HEK293 (cell line): ENCODE results near the gene EPAS1.

Experiments
- CTCF ChIA-PET: fragments of 350-600 bp; formaldehyde crosslinking; extraction: SDS; loops from one replicate; lab custom pipeline; 2021; ENCODE audit warnings: antibody characterized with exemption; lab: Yijun Ruan, JAX
- POLR2A ChIA-PET: fragments of 300-600 bp; formaldehyde crosslinking; extraction: SDS; loops from one replicate; lab custom pipeline; 2020; ENCODE audit warnings: antibody characterized with exemption, inconsistent platforms; lab: Yijun Ruan, JAX
- H3K27ac ChIP-seq: fragments of 200-500 bp; sonication (Bioruptor generic); 2 replicates; pipeline ENCODE4 v1.5.1; 2014; ENCODE audit warnings: low read depth, low read length, control low read depth, inconsistent platforms; ENCODE audit errors: extremely low read depth
- H3K36me3 ChIP-seq, 2 experiments: fragments of 200-500 bp in 1 of 2; sonication (Bioruptor generic) in 1 of 2; 1 replicate in 1 of 2; 2 replicates in 1 of 2; pipeline ENCODE4 v1.5.1; 2014 to 2017; ENCODE audit warnings: inconsistent platforms in 2 of 2, low read length in 2 of 2; ENCODE audit not compliant: control insufficient read depth in 2 of 2, insufficient read depth in 1 of 2
- H3K4me1 ChIP-seq: fragments of 200-500 bp; sonication (Bioruptor generic); 2 replicates; pipeline ENCODE4 v1.5.1; 2014; ENCODE audit warnings: mild to moderate bottlenecking, low read length, inconsistent platforms; ENCODE audit not compliant: control insufficient read depth, insufficient read depth
- H3K4me3 ChIP-seq: 2 replicates; pipeline ENCODE4 v1.5.1; 2011; ENCODE audit warnings: low read depth, mild to moderate bottlenecking, control low read depth, low read length, moderate library complexity
- H3K9me3 ChIP-seq: fragments of 200-500 bp; sonication (Bioruptor generic); 2 replicates; pipeline ENCODE4 v1.5.1; 2014; ENCODE audit warnings: low read depth, low read length, inconsistent platforms; ENCODE audit not compliant: control insufficient read depth, insufficient read depth
- BCL6B ChIP-seq: fragments of 450-650 bp; formaldehyde crosslinking; IDR thresholded peaks from 2 replicates; pipeline ENCODE4 v1.5.1; 2017; ENCODE audit warnings: missing biosample characterization, missing genetic modification characterization
- GFI1B ChIP-seq: fragments of 450-650 bp; formaldehyde crosslinking; IDR thresholded peaks from 2 replicates; pipeline ENCODE4 v1.5.1; 2016; ENCODE audit warnings: missing biosample characterization, missing genetic modification characterization
- HOXC10 ChIP-seq: sonication (generic); formaldehyde crosslinking; IDR thresholded peaks from 2 replicates; pipeline ENCODE4 v1.8.1; 2023; ENCODE audit warnings: mild to moderate bottlenecking, missing genetic modification reagents
- HOXD13 ChIP-seq: sonication (generic); formaldehyde crosslinking; IDR thresholded peaks from 2 replicates; pipeline ENCODE4 v1.8.0; 2022; ENCODE audit warnings: missing genetic modification reagents, borderline replicate concordance
- KLF17 ChIP-seq: fragments of 450-650 bp; formaldehyde crosslinking; IDR thresholded peaks from 2 replicates; pipeline ENCODE4 v1.5.1; 2016; ENCODE audit warnings: missing biosample characterization, missing genetic modification characterization
- KLF9 ChIP-seq: fragments of 450-650 bp; formaldehyde crosslinking; IDR thresholded peaks from 2 replicates; pipeline ENCODE4 v1.5.1; 2016; ENCODE audit warnings: missing biosample characterization, missing genetic modification characterization, low read depth
- MEIS1 ChIP-seq: sonication (generic); formaldehyde crosslinking; IDR thresholded peaks from 2 replicates; pipeline ENCODE4 v1.8.1; 2022; ENCODE audit warnings: missing genetic modification reagents, mild to moderate bottlenecking, borderline replicate concordance
- MYNN ChIP-seq: fragments of 450-650 bp; formaldehyde crosslinking; IDR thresholded peaks from 2 replicates; pipeline ENCODE4 v1.5.1; 2016; ENCODE audit warnings: missing biosample characterization, missing genetic modification characterization, borderline replicate concordance
- PATZ1 ChIP-seq: fragments of 450-650 bp; formaldehyde crosslinking; IDR thresholded peaks from 2 replicates; pipeline ENCODE4 v1.5.1; 2016; ENCODE audit warnings: missing biosample characterization, missing genetic modification characterization
- SALL2 ChIP-seq: fragments of 450-650 bp; formaldehyde crosslinking; IDR thresholded peaks from 2 replicates; pipeline ENCODE4 v1.5.0; 2017; ENCODE audit warnings: missing biosample characterization, mild to moderate bottlenecking, missing genetic modification characterization, borderline replicate concordance
- SP7 ChIP-seq: fragments of 450-650 bp; formaldehyde crosslinking; IDR thresholded peaks from 2 replicates; pipeline ENCODE4 v1.5.1; 2016; ENCODE audit warnings: missing biosample characterization, missing genetic modification characterization
- TCF7L2 ChIP-seq: IDR thresholded peaks from 2 replicates; pipeline ENCODE4 v1.6.1; 2011; ENCODE audit warnings: low read depth, mild to moderate bottlenecking, inconsistent platforms, low read length, moderate library complexity, borderline replicate concordance
- WT1 ChIP-seq: fragments of 450-650 bp; formaldehyde crosslinking; IDR thresholded peaks from 2 replicates; pipeline ENCODE4 v1.5.1; 2016; ENCODE audit warnings: missing biosample characterization, missing genetic modification characterization
- ZFHX2 ChIP-seq: fragments of 450-650 bp; formaldehyde crosslinking; conservative IDR thresholded peaks from 2 replicates; pipeline ENCODE4 v1.5.1; 2016; ENCODE audit warnings: missing biosample characterization, missing genetic modification characterization
- ZFP37 ChIP-seq: fragments of 450-650 bp; formaldehyde crosslinking; IDR thresholded peaks from 2 replicates; pipeline ENCODE4 v1.5.1; 2016; ENCODE audit warnings: missing biosample characterization, missing genetic modification characterization
- ZIC2 ChIP-seq: fragments of 450-650 bp; formaldehyde crosslinking; IDR thresholded peaks from 2 replicates; pipeline ENCODE4 v1.5.1; 2016; ENCODE audit warnings: missing biosample characterization, missing genetic modification characterization
- ZNF10 ChIP-seq: fragments of 450-650 bp; formaldehyde crosslinking; IDR thresholded peaks from 2 replicates; pipeline ENCODE4 v1.5.1; 2017; ENCODE audit warnings: missing biosample characterization, missing genetic modification characterization
- ZNF140 ChIP-seq: fragments of 450-650 bp; formaldehyde crosslinking; IDR thresholded peaks from 2 replicates; pipeline ENCODE4 v1.5.1; 2016; ENCODE audit warnings: missing biosample characterization, missing genetic modification characterization
- ZNF169 ChIP-seq: fragments of 450-650 bp; formaldehyde crosslinking; IDR thresholded peaks from 2 replicates; pipeline ENCODE4 v1.5.1; 2016; ENCODE audit warnings: missing biosample characterization, missing genetic modification characterization
- ZNF18 ChIP-seq: fragments of 450-650 bp; formaldehyde crosslinking; IDR thresholded peaks from 2 replicates; pipeline ENCODE4 v1.5.1; 2016; ENCODE audit warnings: missing biosample characterization, missing genetic modification characterization
- ZNF214 ChIP-seq: fragments of 450-650 bp; formaldehyde crosslinking; IDR thresholded peaks from 2 replicates; pipeline ENCODE4 v1.5.1; 2017; ENCODE audit warnings: missing biosample characterization, mild to moderate bottlenecking, missing genetic modification characterization, borderline replicate concordance
- ZNF354C ChIP-seq: fragments of 450-650 bp; formaldehyde crosslinking; IDR thresholded peaks from 2 replicates; pipeline ENCODE4 v1.5.1; 2016; ENCODE audit warnings: missing biosample characterization, missing genetic modification characterization, low read depth, borderline replicate concordance
- ZNF473 ChIP-seq: fragments of 450-650 bp; formaldehyde crosslinking; IDR thresholded peaks from 2 replicates; pipeline ENCODE4 v1.5.1; 2017; ENCODE audit warnings: missing biosample characterization, missing genetic modification characterization
- ZNF48 ChIP-seq: fragments of 450-650 bp; formaldehyde crosslinking; IDR thresholded peaks from 2 replicates; pipeline ENCODE4 v1.5.1; 2016; ENCODE audit warnings: missing biosample characterization, missing genetic modification characterization
- ZNF521 ChIP-seq: fragments of 450-650 bp; formaldehyde crosslinking; IDR thresholded peaks from 2 replicates; pipeline ENCODE4 v1.5.1; 2017; ENCODE audit warnings: missing biosample characterization, mild to moderate bottlenecking, missing genetic modification characterization
- ZNF585B ChIP-seq: fragments of 450-650 bp; formaldehyde crosslinking; IDR thresholded peaks from 2 replicates; pipeline ENCODE4 v1.5.1; 2016; ENCODE audit warnings: missing biosample characterization, missing genetic modification characterization
- ZNF623 ChIP-seq: fragments of 450-650 bp; formaldehyde crosslinking; IDR thresholded peaks from 2 replicates; pipeline ENCODE4 v1.5.1; 2016; ENCODE audit warnings: missing biosample characterization, missing genetic modification characterization
- ZNF791 ChIP-seq: fragments of 450-650 bp; formaldehyde crosslinking; IDR thresholded peaks from 2 replicates; pipeline ENCODE4 v1.5.1; 2016; ENCODE audit warnings: missing biosample characterization, missing genetic modification characterization
- ZSCAN16 ChIP-seq: fragments of 450-650 bp; formaldehyde crosslinking; IDR thresholded peaks from 2 replicates; pipeline ENCODE4 v1.5.1; 2016; ENCODE audit warnings: missing biosample characterization, missing genetic modification characterization
- ZSCAN30 ChIP-seq: fragments of 450-650 bp; IDR thresholded peaks from 2 replicates; pipeline ENCODE4 v1.5.1; 2018; ENCODE audit warnings: missing biosample characterization, mild to moderate bottlenecking, missing genetic modification characterization, moderate library complexity
- ZSCAN5A ChIP-seq: fragments of 450-650 bp; formaldehyde crosslinking; IDR thresholded peaks from 2 replicates; pipeline ENCODE4 v1.5.1; 2016; ENCODE audit warnings: missing biosample characterization, missing genetic modification characterization

The EPAS1 gene

GRCh38 chr2:46362667-46363012, 65.4 kb downstream of the EPAS1 start:
- CTCF ChIA-PET: interaction anchor here (1.2 to 2.0 kb wide), 4 partner anchors 272 to 369 kb away, joined by 5 to 9 read pairs (median 6); no protein-coding TSS in a partner anchor
- no peaks in the 10 kb centered on the region for H3K9me3 ChIP-seq
- no peak overlapping the region for H3K27ac ChIP-seq
- no peak for TF ChIP-seq ZNF623 (tag by site-specific recombination)
- TF ChIP-seq HOXC10 (CRISPR knock-in tag): no peak
- TF ChIP-seq HOXD13 (CRISPR knock-in tag): no peak
- no peak for TF ChIP-seq GFI1B (tag by site-specific recombination)
- no peak for TF ChIP-seq ZSCAN5A (tag by site-specific recombination)
- TF ChIP-seq KLF9 (tag by site-specific recombination): no peak
- no peak for TF ChIP-seq ZNF585B (tag by site-specific recombination)
- TF ChIP-seq BCL6B (tag by site-specific recombination): no peak
- TF ChIP-seq ZNF354C (tag by site-specific recombination): no peak
- no peak for TF ChIP-seq SP7 (tag by site-specific recombination)
- no peak for TF ChIP-seq ZNF521 (tag by site-specific recombination)
- no peak for TF ChIP-seq ZNF791 (tag by site-specific recombination)
- TF ChIP-seq WT1: no peak
- no peak for TF ChIP-seq TCF7L2
- no peak for TF ChIP-seq ZFHX2
- no peak for TF ChIP-seq ZSCAN16 (tag by site-specific recombination)
- TF ChIP-seq ZNF18: no peak
- no peak for TF ChIP-seq ZNF169 (tag by site-specific recombination)
- no peak for TF ChIP-seq MEIS1
- H3K4me3 ChIP-seq: no peak overlapping the region
- H3K4me1 ChIP-seq: no peaks in the 10 kb centered on the region
- POLR2A ChIA-PET: no interaction called here
- H3K36me3 ChIP-seq: peaks cover 0 to 47% of the 10 kb centered on the region in 2 experiments; a peak in 1 of 3 replicates

- CTCF ChIA-PET: interaction anchor here (0.5 to 2.0 kb wide), 13 partner anchors 8 to 370 kb away, joined by 3 to 9 read pairs (median 4); no protein-coding TSS in a partner anchor
- no peak overlapping the region for H3K27ac ChIP-seq
- H3K9me3 ChIP-seq: no peaks in the 10 kb centered on the region
- POLR2A ChIA-PET: no interaction called here
- no peak for TF ChIP-seq ZNF214 (tag by site-specific recombination)
- TF ChIP-seq ZNF473 (tag by site-specific recombination): no peak
- TF ChIP-seq KLF17 (tag by site-specific recombination): no peak
- TF ChIP-seq PATZ1 (tag by site-specific recombination): no peak
- TF ChIP-seq ZFP37 (tag by site-specific recombination): no peak
- no peak for TF ChIP-seq ZSCAN30 (tag by site-specific recombination)
- no peak for TF ChIP-seq ZNF10 (tag by site-specific recombination)
- no peak for TF ChIP-seq ZNF169 (tag by site-specific recombination)
- TF ChIP-seq ZNF140 (tag by site-specific recombination): no peak
- TF ChIP-seq ZNF48: no peak
- TF ChIP-seq MYNN (tag by site-specific recombination): no peak
- TF ChIP-seq SALL2 (tag by site-specific recombination): no peak
- no peak for TF ChIP-seq ZIC2 (tag by site-specific recombination)
- peaks cover 0 to 37% of the 10 kb centered on the region in 2 experiments; a peak in 1 of 3 replicates for H3K36me3 ChIP-seq
- H3K4me3 ChIP-seq: no peak overlapping the region
- no peaks in the 10 kb centered on the region for H3K4me1 ChIP-seq
These were observed 66.4 kb downstream of the EPAS1 start for GRCh38 chr2:46363535-46364170.
